Measurements from ENCODE around the gene NOS1AP.

GRCh38 chr1:162251102-162251501 lies 181.6 kb downstream of the NOS1AP start:
- TF ChIP-seq CTCF (IDR thresholded peaks at IDR 0.05) (no peak), RCOR1 (IDR thresholded peaks at IDR 0.05; ENCODE audit: low read length) (no peak), RAD21 (IDR thresholded peaks at IDR 0.05; ENCODE audit: low read length) (no peak), TAF1 (IDR thresholded peaks at IDR 0.05; ENCODE audit: borderline replicate concordance, low read depth, low read length) (no peak)

Measured in SK-N-SH (cell line).